GM19238 (cell line): ENCODE results near the gene L3MBTL3.
"Not testable (repeated sequence)": the region's sequence is repeated elsewhere in the genome, so short reads cannot be mapped to it uniquely, and the experiment has no call there.

Source experiments
- DNase-seq: peaks from one replicate; pipeline ENCODE4 v3.0.0; 2011; ENCODE audit warnings: low spot score; ENCODE audit not compliant: insufficient read length

Gene L3MBTL3

DNA sequence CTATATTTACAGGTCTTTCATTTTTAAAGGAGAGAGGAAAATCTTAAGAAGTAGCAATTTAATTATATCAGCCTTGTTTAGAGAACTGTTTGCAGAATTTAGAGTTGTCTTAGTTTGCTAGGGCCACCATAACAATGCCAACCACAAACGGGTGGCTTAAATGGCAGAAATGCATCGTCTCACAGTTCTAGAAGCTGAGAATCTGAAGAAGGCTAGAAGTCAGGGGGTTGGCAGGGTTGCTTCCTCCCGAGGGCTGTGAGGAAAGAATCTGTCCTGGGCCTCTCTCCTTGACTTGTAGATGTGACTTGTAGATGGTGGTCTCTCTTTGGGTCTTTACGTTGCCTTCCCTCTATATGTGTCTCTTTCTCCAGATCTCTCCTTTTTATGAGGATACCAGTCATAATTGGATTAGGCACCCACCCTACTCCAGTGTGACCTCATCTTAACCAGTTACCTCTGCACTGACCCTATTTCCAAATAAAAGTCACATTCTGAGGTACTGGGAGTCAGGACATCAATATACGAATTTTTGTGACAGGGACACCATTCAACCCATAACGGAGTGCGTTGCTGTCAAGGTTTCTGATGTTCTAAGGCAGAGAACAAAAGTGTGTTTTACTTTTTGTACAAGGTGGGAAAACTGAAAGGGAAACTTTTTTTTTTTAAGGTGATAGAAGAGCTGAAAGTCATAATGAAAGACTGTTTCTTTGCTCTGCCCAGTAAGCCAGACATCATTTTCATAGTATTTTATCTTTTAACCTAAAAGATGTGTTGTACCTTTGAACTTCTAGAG, 119.9 kb downstream of the L3MBTL3 start:
- DNase-seq, result no peak

DNA sequence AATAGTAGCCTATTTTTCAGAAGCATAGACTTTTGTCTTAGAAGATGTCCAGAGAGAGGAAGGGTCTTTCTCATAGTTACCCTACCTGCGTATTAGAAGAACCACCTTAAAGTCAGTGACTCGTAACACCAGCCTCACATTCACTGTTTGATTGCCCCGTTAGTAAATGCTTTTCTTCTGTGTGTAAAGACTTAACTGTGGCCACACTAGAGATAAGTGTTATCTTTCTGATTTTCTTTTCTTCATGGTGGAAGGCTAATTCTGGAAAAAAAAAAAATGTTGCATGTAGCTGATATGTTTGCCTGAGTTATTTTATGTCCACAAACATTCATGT, 120.5 kb downstream of the L3MBTL3 start:
- no peak for DNase-seq

DNA sequence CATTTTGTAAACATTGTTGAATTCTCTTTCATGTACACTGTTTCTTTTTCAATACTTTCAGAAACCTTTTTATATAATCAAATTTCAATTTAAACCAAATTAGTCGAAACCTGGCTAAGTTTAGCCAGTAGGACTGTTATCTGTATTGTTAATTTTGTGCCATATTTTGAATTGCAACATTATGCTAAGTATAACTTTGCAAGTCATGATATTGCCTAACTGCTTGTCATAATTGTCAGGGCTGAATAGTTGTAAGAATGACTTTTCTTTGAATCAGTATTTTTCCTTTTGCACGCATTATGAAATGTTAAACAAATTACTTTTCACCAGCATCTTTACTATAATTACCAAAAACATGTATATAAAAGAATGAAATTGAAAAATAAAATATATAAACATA, 121.7 kb downstream of the L3MBTL3 start:
- no peak for DNase-seq

DNA sequence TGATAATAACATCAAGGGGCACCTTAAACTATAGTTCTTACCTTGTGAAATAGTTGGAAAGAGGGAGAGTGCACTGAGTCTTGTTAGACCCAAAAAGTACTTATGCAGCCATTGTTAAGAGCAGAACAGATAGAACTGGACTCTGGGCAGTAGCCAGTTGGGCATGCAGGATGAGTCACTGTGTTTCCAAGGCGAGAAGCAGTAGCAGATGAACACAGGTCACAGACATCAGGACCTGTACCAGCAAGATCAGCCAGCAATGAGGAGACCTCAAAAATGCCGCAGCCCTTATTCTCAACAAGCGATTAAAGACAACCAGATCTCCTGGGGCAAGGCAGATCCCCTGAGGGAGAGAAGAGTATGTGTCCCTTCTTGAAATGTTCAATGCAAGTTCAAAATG, 125.3 kb downstream of the L3MBTL3 start:
- no peak for DNase-seq

DNA sequence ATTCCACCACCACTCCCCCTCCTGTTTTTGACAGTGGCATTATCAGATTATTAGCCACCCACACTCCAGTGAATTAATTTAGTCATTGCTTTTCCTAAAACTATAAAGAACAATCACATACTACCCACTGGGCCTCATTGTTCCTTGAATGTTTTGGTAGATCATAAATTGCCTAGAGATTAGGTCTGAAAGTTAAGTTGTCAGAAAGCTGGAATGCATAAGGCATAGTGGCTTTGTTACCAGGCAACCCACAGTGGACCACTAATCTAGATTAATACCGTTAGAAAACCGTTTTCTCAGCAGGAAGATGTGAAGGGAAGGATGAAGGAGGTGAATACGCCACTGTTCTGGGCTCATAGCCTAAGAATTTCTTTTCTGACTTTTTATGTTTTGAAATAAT, 128.7 kb downstream of the L3MBTL3 start:
- DNase-seq, result no peak

DNA sequence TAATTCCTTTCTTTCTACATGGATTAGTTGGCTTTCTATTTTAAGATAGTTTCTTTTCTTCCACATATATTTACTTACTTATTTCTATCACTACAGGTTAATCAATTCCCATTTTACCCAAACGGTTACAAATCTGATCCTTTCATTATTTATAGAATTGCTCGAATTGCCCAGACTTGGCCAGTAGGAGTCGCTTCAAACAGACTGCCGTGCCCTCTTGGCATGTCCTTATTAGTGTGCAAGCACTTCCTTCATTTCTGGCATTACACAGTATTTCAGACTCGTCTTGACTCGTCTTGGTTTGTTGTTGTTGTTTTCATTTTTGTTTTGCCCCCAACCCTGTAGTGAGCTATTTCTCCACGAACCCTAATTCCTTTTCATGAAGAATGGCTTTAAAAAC, 129.8 kb downstream of the L3MBTL3 start:
- no peak for DNase-seq

DNA sequence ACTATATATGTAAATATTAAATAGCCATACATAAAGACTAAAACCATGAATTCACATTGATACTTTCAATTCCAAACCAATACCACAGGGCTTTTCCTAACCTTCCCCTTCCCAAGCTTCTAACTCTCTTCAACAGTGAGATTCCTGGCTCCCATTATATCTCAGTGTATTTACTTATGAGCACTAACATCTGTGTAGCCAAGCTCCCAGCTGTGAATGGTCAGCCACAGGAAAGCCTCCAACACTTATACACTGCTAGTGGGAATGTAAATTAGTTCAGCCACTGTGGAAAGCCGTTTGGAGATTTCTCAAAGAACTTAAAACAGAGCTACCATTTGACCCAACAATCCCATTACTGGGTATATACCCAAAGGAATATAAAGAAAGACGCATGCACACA, 130.6 kb downstream of the L3MBTL3 start:
- DNase-seq, result not testable (repeated sequence)

DNA sequence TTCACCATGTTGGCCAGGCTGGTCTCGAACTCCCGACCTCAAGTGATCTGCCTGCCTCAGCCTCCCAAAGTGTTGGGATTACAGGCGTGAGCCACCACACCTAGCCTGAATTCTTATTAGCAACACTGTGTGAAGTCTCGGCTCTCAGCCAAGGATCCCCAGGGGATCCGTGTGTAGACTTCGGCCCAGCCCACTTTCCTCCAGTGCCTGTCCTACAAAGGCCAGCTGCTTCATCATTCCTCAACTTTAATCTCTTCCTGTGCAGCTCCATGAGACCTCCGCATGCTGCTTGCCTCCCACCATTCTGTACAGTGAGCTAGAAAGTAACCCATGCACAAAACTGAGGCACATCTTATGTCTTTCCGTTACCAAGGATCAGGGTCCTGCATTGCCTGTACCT, 132.5 kb downstream of the L3MBTL3 start:
- no peak for DNase-seq

DNA sequence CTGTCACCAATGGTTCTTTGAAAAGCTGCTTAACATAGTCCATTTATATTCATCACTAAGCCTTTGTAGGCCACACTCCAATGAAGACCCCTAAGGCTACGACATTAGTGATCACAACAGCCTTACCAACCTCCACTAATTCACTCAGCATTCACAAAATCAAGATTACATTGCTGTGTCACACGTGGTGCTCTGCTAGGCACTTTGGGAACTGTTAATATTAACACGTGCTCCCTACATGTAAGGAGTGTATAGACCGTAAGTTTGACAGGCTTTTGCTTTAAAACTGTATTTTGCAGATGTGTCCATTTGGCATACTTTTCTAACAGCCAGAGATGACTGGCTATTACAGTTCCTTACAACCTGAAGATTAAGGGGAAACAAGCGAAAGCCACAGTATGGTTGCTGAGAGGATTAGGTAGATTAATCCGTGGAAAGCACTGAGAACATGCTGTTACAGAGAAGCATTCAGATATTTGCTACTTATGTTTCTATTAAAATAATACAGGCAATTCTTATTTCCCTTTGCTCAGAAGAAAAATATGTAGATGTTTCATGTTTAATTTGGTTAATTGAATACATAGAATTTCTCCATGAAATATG, 134.6 kb downstream of the L3MBTL3 start:
- DNase-seq, result no peak

DNA sequence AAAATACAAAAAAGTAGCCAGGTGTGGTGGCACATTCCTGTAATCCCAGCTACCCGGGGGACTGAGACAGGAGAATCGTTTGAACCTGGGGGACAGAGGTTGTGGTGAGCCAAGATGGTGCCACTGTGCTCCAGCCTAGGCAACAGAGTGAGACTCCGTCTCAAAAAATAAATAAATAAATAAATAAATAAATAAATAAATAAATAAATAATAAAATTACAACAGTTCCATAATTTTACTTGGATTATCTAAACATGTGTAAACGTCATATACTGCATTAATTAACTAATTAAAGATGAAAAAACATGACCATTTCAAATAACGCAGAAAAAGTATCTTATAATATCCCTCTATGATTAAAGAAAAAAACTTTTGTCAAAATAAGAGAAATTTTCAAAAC, 138.5 kb downstream of the L3MBTL3 start:
- no peak for DNase-seq

DNA sequence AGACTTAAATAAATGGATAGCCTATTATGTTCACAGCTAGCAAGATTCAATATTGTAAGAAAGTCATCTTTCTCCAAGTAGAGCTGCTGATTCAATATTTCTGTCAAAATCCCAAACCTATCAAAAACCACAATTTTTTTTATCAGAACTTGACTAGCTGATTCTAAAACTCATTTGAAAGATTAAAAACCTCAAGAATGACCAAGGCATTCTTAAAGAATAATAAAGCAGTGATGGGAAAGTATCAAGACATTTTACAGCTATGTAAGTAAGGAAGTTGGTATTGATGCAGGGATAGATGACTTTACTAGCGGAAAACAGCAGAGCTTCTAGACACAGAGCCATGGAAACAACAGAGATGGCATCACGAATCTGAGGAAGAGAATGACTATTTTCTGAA, 139.7 kb downstream of the L3MBTL3 start:
- DNase-seq, result no peak

DNA sequence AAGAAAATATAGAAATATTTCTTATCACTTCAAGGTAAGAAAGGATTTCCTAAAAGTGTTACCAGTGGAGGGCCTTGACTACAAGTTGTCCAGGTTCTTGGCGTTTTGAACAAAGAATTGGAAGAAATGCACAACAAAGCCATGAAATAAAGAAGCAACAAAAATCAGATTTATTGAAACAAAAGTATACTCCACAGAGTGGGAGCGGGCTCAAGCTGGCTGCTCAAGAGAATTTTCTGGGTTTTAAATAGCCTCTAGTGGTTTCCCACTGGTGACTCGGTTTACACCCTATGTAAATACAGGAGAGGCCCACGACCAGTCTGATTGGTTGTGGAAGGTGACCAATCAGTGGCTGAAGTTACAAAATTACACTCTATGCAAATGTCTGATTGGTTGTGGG, 140.2 kb downstream of the L3MBTL3 start:
- no peak for DNase-seq

DNA sequence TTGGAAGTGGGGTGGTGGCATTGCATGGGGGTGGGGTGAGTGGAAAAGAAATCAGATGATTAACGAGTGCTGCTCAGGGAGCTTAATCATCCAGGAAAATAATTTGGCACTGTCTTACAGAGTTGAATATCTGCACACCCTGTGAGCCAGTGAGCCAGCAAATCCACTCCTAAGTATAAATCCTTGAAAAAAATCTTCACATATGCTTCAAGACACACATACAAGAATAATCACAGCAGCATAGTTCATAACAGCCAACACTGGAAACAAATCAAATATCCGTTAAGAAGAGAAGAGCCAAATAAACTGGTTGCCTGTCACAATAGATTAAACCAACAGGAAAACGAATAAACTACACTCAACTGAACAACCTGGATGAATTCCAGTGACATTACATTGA, 141.6 kb downstream of the L3MBTL3 start:
- DNase-seq, result no peak

DNA sequence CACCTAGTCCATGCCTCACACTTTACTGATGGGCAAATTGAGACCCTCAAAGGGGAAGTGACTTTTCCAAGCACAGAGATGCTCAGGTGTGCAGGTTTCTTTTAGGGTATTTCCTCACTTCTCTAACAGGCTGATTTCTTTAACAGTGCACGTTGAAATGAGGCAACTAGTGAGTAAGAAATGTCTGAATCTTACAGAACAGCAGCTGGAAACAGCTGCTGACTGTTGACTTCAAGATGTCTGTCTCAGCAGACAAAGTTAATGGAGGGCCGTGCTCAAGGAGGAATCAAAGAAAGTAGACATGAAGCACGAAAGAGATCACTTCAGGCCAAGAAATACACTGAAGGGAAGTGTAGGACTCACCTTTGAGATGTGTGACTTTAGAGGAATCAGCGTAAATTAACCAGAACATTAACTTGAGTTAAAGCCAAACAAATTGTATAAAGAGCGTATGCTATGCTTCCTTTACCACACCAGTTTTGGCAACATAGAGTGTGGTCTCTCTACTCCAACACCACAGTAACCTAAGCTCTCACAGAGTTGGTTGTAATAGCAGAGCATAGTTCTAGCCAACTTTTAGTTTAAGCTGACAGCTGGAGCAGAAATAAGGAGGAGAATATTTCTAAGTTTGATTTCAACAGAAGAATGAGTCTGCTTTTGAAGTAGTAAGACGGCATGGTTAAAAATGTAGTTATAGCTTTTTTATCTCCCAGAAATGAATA, 143.5 kb downstream of the L3MBTL3 start:
- DNase-seq, result no peak

DNA sequence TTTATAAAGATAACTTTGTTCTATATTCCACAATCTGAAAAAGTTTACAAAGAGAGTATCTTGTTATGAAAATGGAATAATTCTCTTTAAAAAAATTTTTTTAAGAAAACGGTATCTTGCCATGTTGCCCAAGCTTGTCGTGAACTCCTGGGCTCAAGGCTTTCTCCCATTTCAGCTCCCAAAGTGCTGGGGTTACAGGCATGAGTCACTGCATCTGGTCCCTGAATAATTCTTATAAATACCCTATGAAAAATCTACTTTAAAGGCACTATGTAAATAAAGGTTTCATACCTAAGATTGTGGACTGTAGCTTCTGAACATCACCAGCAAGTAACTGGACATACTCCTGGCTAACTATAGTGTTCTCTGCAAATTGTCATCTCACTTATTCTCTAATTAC, 144.0 kb downstream of the L3MBTL3 start:
- DNase-seq, result no peak

DNA sequence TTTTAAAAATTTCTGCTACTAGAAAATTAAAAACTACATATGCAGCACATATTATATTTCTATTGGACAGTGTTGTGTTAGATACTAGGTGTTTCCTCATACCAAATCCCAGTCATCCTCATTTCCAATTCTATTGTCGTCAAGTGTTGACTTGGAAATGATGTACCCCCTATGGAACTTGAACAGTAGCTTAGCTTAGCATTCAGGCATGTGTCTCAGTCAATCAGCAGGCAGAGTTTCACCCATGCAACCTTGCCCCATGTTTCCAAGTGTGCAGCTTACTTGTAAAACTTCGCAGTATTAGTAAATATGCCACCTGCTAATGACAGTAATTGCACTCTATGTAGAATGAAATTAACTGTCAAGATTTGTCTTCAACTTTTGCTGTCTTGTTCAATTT, 144.9 kb downstream of the L3MBTL3 start:
- DNase-seq, result no peak

DNA sequence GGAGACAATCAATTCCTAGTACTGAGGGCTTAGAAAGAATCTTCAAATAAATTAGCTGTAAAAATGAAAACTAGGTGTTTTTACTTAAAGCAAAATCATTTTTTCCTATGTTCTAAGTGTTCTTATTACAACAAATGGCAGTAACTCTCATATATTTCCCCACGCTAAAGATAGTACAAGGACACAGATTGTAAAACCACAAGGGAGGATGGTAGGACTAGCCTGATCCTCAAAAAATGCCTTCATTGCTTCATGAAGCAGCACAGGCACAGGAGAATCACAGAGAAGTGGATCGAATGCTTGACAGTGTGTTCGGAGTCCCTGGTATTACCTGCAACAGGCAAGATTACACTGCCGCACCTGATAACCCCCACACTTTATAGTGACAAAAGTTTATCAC, 145.9 kb downstream of the L3MBTL3 start:
- DNase-seq, result no peak

DNA sequence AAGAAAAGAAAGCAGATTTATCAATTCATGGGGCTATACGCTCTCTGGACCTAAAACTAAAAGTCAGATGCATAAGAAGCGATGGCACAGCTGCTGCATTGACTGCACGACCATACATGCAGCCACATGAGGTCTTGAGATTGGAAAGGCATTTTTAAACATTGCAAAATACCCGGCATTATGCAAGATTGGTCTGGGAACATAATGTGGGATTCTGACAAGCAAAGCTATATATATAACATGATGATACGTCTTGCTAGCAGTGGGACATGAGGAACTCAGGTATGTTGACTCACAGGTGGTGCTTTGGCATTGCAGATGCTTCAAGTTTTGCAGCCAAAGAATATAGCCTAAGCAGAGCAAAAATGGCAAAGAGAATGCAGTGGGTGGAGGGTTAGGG, 149.3 kb downstream of the L3MBTL3 start:
- no peak for DNase-seq

DNA sequence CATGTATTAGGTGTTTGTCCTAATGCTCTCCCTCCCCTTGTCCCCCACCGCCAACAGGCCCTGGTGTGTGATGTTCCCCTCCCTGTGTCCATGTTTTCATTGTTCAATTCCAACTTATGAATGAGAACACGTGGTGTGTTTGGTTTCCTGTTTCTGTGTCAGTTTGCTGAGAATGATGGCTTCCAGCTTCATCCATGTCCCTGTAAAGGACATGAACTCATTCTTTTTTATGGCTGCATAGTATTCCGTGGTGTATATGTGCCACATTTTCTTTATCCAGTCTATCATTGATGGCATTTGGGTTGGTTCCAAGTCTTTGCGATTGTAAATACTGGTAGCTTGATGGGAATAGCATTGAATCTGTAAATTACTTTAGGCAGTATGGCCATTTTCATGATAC, 151.8 kb downstream of the L3MBTL3 start:
- not testable (repeated sequence) for DNase-seq

DNA sequence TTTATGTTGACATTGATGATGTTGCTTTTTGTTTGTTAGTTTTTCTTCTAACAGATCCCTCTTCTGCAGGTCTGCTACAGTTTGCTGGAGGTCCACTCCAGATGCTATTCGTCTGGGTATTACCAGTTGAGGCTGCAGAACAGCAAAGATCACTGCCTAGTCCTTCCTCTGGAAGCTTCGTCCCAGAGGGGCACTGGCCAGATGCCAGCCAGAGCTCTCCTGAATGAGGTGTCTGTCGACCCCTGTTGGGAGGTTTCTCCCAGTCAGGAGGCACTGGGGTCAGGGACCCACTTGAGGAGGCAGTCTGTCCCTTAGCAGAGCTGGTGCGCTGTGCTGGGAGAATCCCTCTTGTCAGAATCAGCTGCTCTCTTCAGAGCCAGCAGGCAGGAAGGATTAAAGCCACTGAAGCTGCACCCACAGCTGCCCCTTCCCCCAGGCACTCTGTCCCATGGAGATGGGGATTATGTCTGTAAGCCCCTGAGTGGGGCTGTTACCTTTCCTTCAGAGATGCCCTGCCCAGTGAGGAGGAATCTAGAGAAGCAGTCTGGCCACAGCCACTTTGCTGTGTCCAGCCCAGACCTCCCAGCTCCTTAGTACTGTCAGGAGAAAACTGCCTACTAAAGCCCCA, 155.1 kb downstream of the L3MBTL3 start:
- not testable (repeated sequence) for DNase-seq

DNA sequence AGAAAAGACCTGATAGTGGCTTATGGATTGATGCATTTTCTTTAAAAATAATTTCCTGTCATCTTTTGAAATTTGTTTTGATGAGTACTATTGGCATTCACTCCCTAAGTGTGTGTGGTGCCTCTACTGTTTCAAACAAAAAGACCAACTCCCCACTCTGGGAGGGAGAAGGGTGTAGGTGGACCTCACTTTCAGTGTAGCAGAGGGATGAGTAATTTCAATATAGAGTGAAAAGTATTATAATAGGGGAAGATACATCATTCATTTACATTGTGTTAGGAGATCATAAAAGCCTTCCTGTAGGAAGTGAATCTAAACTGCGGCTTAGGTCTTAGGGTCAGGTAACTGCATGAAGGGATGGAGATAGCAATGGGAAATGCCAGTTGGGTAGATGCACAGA, 158.0 kb downstream of the L3MBTL3 start:
- no peak for DNase-seq

DNA sequence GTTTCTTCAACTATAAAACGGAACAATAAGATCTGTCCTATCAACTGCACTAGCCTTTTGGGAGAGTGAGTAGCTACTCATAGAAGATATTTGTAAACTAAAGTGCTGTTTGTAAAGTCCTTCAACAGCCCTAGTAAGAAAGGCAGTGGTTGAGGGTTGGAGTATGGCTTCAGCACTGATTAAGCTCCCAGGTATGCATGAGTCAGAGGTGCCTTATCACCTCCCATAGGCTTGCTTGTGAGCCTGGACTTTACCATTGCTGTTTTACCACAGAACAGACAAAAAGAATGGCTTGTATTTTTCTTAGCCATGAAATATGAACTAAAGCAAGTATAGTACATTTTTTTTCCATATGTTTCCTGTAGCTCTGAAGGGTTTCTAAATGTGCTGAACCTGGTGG, 160.3 kb downstream of the L3MBTL3 start:
- DNase-seq, result no peak
